T-helper 17 cell (primary cell): ENCODE measurements around the gene NDRG3. TPM values are rescaled to one million over a fixed set of nuclear protein-coding genes. Genes with fewer than 3 reads are reported as not detected.

Source experiments
- ATAC-seq: fragments of 150-1000 bp; cut with Tn5 transposase; 2 replicates; pipeline ENCODE4 v1.10.0; 2021; ENCODE audit warnings: mild to moderate bottlenecking, moderate library complexity
- DNase-seq, 3 donors: peaks; one replicate each; pipeline versions ENCODE4 v3.0.0 to v3.0.0-alpha.2; 2020 to 2021
- H3K9me3 ChIP-seq: one replicate; pipeline ENCODE4 v1.7.0; 2013; ENCODE audit warnings: low read length, mild to moderate bottlenecking; ENCODE audit not compliant: control insufficient read depth, poor library complexity, severe bottlenecking
- H3K27ac Mint-ChIP-seq: one replicate; pipeline ENCODE4 v1.8.0; 2022; ENCODE audit warnings: mild to moderate bottlenecking, moderate library complexity, mixed read lengths
- H3K27me3 Mint-ChIP-seq: one replicate; pipeline ENCODE4 v1.8.0; 2022; ENCODE audit warnings: mixed read lengths
- H3K36me3 Mint-ChIP-seq: one replicate; pipeline ENCODE4 v1.8.0; 2022; ENCODE audit warnings: low read depth, mixed read lengths
- H3K4me1 Mint-ChIP-seq: one replicate; pipeline ENCODE4 v1.8.0; 2022; ENCODE audit warnings: mild to moderate bottlenecking, mixed read lengths
- H3K4me3 Mint-ChIP-seq: one replicate; pipeline ENCODE4 v1.8.0; 2022; ENCODE audit warnings: mild to moderate bottlenecking, moderate library complexity, mixed read lengths
- total RNA-seq, 4 donors: library from RNA in 2 of 4; stranded (reverse) in 2 of 4; gene quantifications; one replicate each; pipeline ENCODE4 v1.2.3 and lab custom pipeline; 2022 to 2026

The NDRG3 gene
- total RNA-seq, 2 donors from 2014 or later: 25.5 to 26.0 TPM

- peak overlapping the region; percentile 84 for H3K27ac Mint-ChIP-seq
- H3K4me1 Mint-ChIP-seq: peaks cover 21% of the 10 kb centered on the region
- H3K4me3 Mint-ChIP-seq: peak overlapping the region; percentile 94
- no peaks in the 10 kb centered on the region for H3K36me3 Mint-ChIP-seq
- ATAC-seq: no peak
- H3K9me3 ChIP-seq: no peaks in the 10 kb centered on the region
- DNase-seq: no peak
- no peaks in the 10 kb centered on the region for H3K27me3 Mint-ChIP-seq
Measured at GRCh38 chr20:36745234-36745926, 510 bp downstream of the NDRG3 start.

- Mint-ChIP-seq H3K4me3 (peak overlapping the region; percentile 94), H3K27ac (peak overlapping the region; percentile 84), H3K4me1 (peaks cover 21% of the 10 kb centered on the region), H3K27me3 (no peaks in the 10 kb centered on the region), H3K36me3 (no peaks in the 10 kb centered on the region)
- DNase-seq: no peak
- no peak for ATAC-seq
- no peaks in the 10 kb centered on the region for H3K9me3 ChIP-seq
Measured at GRCh38 chr20:36744764-36745191, 1.1 kb downstream of the NDRG3 start.

GRCh38 chr20:36744243-36744642 lies 1.6 kb downstream of the NDRG3 start:
- ATAC-seq: no peak
- H3K4me1 Mint-ChIP-seq: peaks cover 21% of the 10 kb centered on the region
- no peaks in the 10 kb centered on the region for H3K36me3 Mint-ChIP-seq
- no peaks in the 10 kb centered on the region for H3K9me3 ChIP-seq
- DNase-seq: no peak
- peak overlapping the region; percentile 84 for H3K27ac Mint-ChIP-seq
- no peaks in the 10 kb centered on the region for H3K27me3 Mint-ChIP-seq
- H3K4me3 Mint-ChIP-seq: peak overlapping the region; percentile 94

GRCh38 chr20:36742558-36742957 lies 3.3 kb downstream of the NDRG3 start:
- DNase-seq (no peak), ATAC-seq (no peak)
- H3K4me3 Mint-ChIP-seq: no peak overlapping the region
- H3K4me1 Mint-ChIP-seq: peaks cover 21% of the 10 kb centered on the region
- no peaks in the 10 kb centered on the region for H3K36me3 Mint-ChIP-seq
- no peaks in the 10 kb centered on the region for H3K9me3 ChIP-seq
- H3K27ac Mint-ChIP-seq: no peak overlapping the region
- no peaks in the 10 kb centered on the region for H3K27me3 Mint-ChIP-seq

- no peak for ATAC-seq
Measured at GRCh38 chr20:36741072-36741471, 4.8 kb downstream of the NDRG3 start.

GRCh38 chr20:36737183-36737499 lies 8.7 kb downstream of the NDRG3 start:
- Mint-ChIP-seq H3K4me1 (peaks cover 20% of the 10 kb centered on the region), H3K27ac (peak overlapping the region; percentile 45), H3K27me3 (no peaks in the 10 kb centered on the region), H3K4me3 (no peak overlapping the region), H3K36me3 (no peaks in the 10 kb centered on the region)
- ATAC-seq: no peak
- DNase-seq: no peak
- no peaks in the 10 kb centered on the region for H3K9me3 ChIP-seq

More at GRCh38 chr20:36741072-36741471, 4.8 kb downstream of the NDRG3 start:
- no peaks in the 10 kb centered on the region for H3K9me3 ChIP-seq
- Mint-ChIP-seq H3K27ac (no peak overlapping the region), H3K4me3 (no peak overlapping the region), H3K36me3 (no peaks in the 10 kb centered on the region), H3K4me1 (peaks cover 19% of the 10 kb centered on the region), H3K27me3 (no peaks in the 10 kb centered on the region)
- DNase-seq: no peak

GRCh38 chr20:36736451-36737182 lies 9.3 kb downstream of the NDRG3 start:
- DNase-seq: no peak
- H3K36me3 Mint-ChIP-seq: no peaks in the 10 kb centered on the region
- no peaks in the 10 kb centered on the region for H3K9me3 ChIP-seq
- no peak for ATAC-seq
- peaks cover 17% of the 10 kb centered on the region for H3K4me1 Mint-ChIP-seq
- H3K27ac Mint-ChIP-seq: peak overlapping the region; percentile 45
- H3K27me3 Mint-ChIP-seq: no peaks in the 10 kb centered on the region
- no peak overlapping the region for H3K4me3 Mint-ChIP-seq

GRCh38 chr20:36732456-36732855 lies 13.4 kb downstream of the NDRG3 start:
- peaks cover 16% of the 10 kb centered on the region for H3K4me1 Mint-ChIP-seq
- no peaks in the 10 kb centered on the region for H3K36me3 Mint-ChIP-seq
- H3K4me3 Mint-ChIP-seq: peak overlapping the region; percentile 19
- no peaks in the 10 kb centered on the region for H3K9me3 ChIP-seq
- no peaks in the 10 kb centered on the region for H3K27me3 Mint-ChIP-seq
- no peak for ATAC-seq
- peak overlapping the region; percentile 98 for H3K27ac Mint-ChIP-seq
- no peak for DNase-seq

GRCh38 chr20:36728986-36729385 lies 16.9 kb downstream of the NDRG3 start:
- Mint-ChIP-seq H3K4me1 (peaks cover 9% of the 10 kb centered on the region), H3K4me3 (no peak overlapping the region), H3K36me3 (no peaks in the 10 kb centered on the region), H3K27ac (peak overlapping the region; percentile 24), H3K27me3 (no peaks in the 10 kb centered on the region)
- no peaks in the 10 kb centered on the region for H3K9me3 ChIP-seq
- DNase-seq (no peak), ATAC-seq (no peak)

GRCh38 chr20:36726168-36726567 lies 19.7 kb downstream of the NDRG3 start:
- peaks cover 4% of the 10 kb centered on the region for H3K36me3 Mint-ChIP-seq
- H3K27ac Mint-ChIP-seq: peak overlapping the region; percentile 21
- ATAC-seq: no peak
- no peak overlapping the region for H3K4me3 Mint-ChIP-seq
- peaks cover 10% of the 10 kb centered on the region for H3K4me1 Mint-ChIP-seq
- H3K27me3 Mint-ChIP-seq: no peaks in the 10 kb centered on the region
- no peak for DNase-seq
- H3K9me3 ChIP-seq: no peaks in the 10 kb centered on the region

- DNase-seq (no peak), ATAC-seq (no peak)
- Mint-ChIP-seq H3K4me3 (no peak overlapping the region), H3K27ac (peak overlapping the region; percentile 24), H3K27me3 (no peaks in the 10 kb centered on the region), H3K36me3 (peaks cover 4% of the 10 kb centered on the region), H3K4me1 (peaks cover 8% of the 10 kb centered on the region)
- H3K9me3 ChIP-seq: no peaks in the 10 kb centered on the region
Measured at GRCh38 chr20:36720510-36720909, 25.4 kb downstream of the NDRG3 start.

GRCh38 chr20:36717657-36718056 lies 28.2 kb downstream of the NDRG3 start:
- Mint-ChIP-seq H3K4me3 (no peak overlapping the region), H3K36me3 (peaks cover 4% of the 10 kb centered on the region), H3K27me3 (no peaks in the 10 kb centered on the region), H3K4me1 (peaks cover 12% of the 10 kb centered on the region), H3K27ac (no peak overlapping the region)
- no peaks in the 10 kb centered on the region for H3K9me3 ChIP-seq
- ATAC-seq (peak; percentile 54), DNase-seq (no peak)

- ATAC-seq (no peak), DNase-seq (no peak)
- H3K9me3 ChIP-seq: no peaks in the 10 kb centered on the region
- no peak overlapping the region for H3K27ac Mint-ChIP-seq
- H3K4me1 Mint-ChIP-seq: peaks cover 10% of the 10 kb centered on the region
- H3K36me3 Mint-ChIP-seq: no peaks in the 10 kb centered on the region
- H3K4me3 Mint-ChIP-seq: no peak overlapping the region
- no peaks in the 10 kb centered on the region for H3K27me3 Mint-ChIP-seq
Measured at GRCh38 chr20:36717021-36717420, 28.9 kb downstream of the NDRG3 start.

GRCh38 chr20:36712775-36713174 lies 33.1 kb downstream of the NDRG3 start:
- Mint-ChIP-seq H3K4me3 (no peak overlapping the region), H3K4me1 (peaks cover 6% of the 10 kb centered on the region), H3K27me3 (no peaks in the 10 kb centered on the region), H3K27ac (no peak overlapping the region), H3K36me3 (no peaks in the 10 kb centered on the region)
- ATAC-seq (no peak), DNase-seq (no peak)
- no peaks in the 10 kb centered on the region for H3K9me3 ChIP-seq
